ENCODE data around the gene ICOS.

Gene ICOS

DNA sequence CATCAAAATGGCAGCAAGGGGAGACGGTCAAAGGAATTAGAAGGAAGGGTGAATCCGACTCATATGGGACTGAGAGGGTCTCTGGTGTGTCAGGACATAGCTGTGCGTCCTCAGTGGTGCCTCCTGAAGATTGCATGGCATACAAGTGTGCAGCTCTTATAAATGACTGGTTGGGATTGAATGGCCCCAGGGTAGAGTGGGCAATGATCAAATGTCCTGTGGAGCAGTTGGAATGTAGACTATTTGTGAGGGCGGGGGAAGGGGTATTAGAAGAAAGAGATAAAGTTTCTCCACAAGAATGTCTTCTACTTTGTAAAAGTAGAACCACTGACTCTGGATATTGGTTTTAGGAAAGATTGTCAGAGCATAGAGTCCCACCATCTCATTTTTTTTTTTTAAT is 44.4 kb upstream of the ICOS start:
- no peak for DNase-seq (ENCODE audit: low read depth)
- in situ Hi-C loops (cut with HindIII; ENCODE audit: low sequenced_read_pairs): no loop called here
- TF ChIP-seq CTCF (IDR thresholded peaks at IDR 0.05; ENCODE audit: low read depth, low read length, missing control alignments): no peak
- no peak overlapping the region for H3K4me3 ChIP-seq (ENCODE audit: low read depth, low read length)

DNA sequence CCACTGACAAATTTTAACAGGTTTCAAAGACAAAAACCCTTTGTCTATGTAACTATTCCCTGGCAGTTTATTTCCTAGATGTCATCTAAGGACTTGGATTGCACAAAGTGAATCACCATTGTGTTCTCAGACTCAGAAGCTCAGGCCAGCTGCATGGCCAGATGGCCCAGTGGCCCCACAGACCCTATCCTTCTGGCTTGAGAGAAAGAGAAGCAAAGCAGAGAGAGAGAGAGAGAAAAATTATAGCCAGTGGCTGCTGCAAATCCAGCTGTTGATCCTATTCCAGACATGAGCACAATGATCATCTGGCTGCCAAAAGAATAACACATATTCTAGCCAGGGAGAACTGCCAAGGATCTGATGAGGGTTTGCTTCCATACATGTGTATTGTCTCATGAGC is 43.2 kb upstream of the ICOS start:
- H3K4me3 ChIP-seq (ENCODE audit: low read depth, low read length): no peak overlapping the region
- no peak for TF ChIP-seq CTCF (IDR thresholded peaks at IDR 0.05; ENCODE audit: low read depth, low read length, missing control alignments)
- no peak for DNase-seq (ENCODE audit: low read depth)
- in situ Hi-C loops (cut with HindIII; ENCODE audit: low sequenced_read_pairs): no loop called here

DNA sequence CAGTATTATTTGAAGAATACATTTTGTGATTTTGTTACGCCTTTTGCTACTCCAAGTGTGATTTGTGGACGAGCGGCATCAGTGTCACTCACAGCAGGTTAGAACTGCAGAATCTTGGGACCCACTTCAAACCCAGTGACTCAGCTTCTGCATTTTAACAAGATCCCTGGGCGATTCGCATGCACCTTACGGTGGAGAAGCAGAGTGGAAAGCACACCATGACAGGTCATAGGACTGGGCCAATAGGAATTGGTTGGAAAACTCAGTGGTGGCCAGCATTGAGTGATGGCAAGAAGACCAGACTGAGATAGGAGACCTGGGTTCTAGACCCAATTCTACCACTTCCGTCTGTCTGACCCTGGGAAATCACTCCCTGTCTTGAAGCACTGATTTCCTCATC is 42.7 kb upstream of the ICOS start:
- no peak for DNase-seq (ENCODE audit: low read depth)
- H3K4me3 ChIP-seq (ENCODE audit: low read depth, low read length): no peak overlapping the region
- in situ Hi-C loops (cut with HindIII; ENCODE audit: low sequenced_read_pairs): no loop called here
- TF ChIP-seq CTCF (IDR thresholded peaks at IDR 0.05; ENCODE audit: low read depth, low read length, missing control alignments): no peak

- TF ChIP-seq CTCF (IDR thresholded peaks at IDR 0.05; ENCODE audit: low read depth, low read length, missing control alignments): no peak
These were observed 42.3 kb upstream of the ICOS start for GRCh38 chr2:203894262-203894661.

GRCh38 chr2:203897544-203897943 is 39.0 kb upstream of the ICOS start:
- TF ChIP-seq CTCF (IDR thresholded peaks at IDR 0.05; ENCODE audit: low read depth, low read length, missing control alignments): no peak
- in situ Hi-C loops (cut with HindIII; ENCODE audit: low sequenced_read_pairs): no loop called here
- no peak overlapping the region for H3K4me3 ChIP-seq (ENCODE audit: low read depth, low read length)
- no peak for DNase-seq (ENCODE audit: low read depth)

More at GRCh38 chr2:203894262-203894661, 42.3 kb upstream of the ICOS start:
- no peak overlapping the region for H3K4me3 ChIP-seq (ENCODE audit: low read depth, low read length)
- in situ Hi-C loops (cut with HindIII; ENCODE audit: low sequenced_read_pairs): no loop called here
- no peak for DNase-seq (ENCODE audit: low read depth)

DNA sequence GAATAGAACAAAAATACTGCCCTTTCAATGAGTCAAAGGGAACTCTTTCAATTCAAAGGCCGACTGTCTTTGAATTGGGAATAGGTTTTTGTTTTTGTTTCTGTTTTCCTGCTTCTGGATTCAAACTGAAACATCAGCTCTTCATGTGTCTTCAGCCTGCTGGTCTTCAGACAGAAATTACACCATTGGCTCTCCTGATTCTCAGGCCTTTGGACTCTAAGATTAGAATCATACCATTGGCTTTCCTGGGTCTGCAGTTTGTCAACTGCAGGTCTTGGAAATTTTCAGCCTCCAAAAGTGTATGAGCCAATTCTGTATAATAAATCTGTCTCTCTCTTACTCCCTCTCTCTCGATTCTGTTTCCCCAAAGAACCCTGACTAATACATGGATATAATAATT is 37.9 kb upstream of the ICOS start:
- no peak overlapping the region for H3K4me3 ChIP-seq (ENCODE audit: low read depth, low read length)
- no peak for TF ChIP-seq CTCF (IDR thresholded peaks at IDR 0.05; ENCODE audit: low read depth, low read length, missing control alignments)
- in situ Hi-C loops (cut with HindIII; ENCODE audit: low sequenced_read_pairs): no loop called here
- DNase-seq (ENCODE audit: low read depth): no peak

DNA sequence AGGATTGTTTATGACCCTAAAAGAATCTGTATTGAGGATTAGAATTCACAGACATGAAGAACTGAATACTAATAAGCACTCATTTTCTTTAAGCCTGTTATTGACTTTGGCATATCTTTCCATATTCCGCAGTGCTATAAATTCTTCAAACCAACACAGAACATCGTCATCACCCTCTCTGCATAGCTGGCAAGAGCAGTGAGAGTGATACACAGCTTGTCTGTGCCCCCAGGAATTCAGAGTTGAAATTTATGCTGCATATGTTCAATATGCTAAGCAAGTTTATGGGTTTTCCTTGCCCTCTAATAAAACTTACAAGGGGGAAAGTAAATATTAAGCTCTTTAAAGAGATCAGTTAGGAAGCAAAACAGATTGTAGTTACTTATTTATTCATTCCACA is 36.3 kb upstream of the ICOS start:
- in situ Hi-C loops (cut with HindIII; ENCODE audit: low sequenced_read_pairs): no loop called here
- TF ChIP-seq CTCF (IDR thresholded peaks at IDR 0.05; ENCODE audit: low read depth, low read length, missing control alignments): no peak
- no peak overlapping the region for H3K4me3 ChIP-seq (ENCODE audit: low read depth, low read length)
- DNase-seq (ENCODE audit: low read depth): no peak

Measured in astrocyte of the cerebellum (primary cell).